H1 (cell line): ENCODE measurements around the gene SHH. TPM values are rescaled to one million over a fixed set of nuclear protein-coding genes. Genes with fewer than 3 reads are reported as not detected.

ENCODE experiments used
- CTCF ChIA-PET: fragments of 300-600 bp; sonication (Branson Sonifier 250); formaldehyde crosslinking; loops from one replicate; lab custom pipeline; 2021; ENCODE audit not compliant: partially characterized antibody; lab: Charles Lee
- POLR2A ChIA-PET: fragments of 300-600 bp; sonication (Branson Sonifier 250); formaldehyde crosslinking; loops from one replicate; lab custom pipeline; 2021; ENCODE audit warnings: inconsistent platforms; ENCODE audit not compliant: partially characterized antibody; lab: Charles Lee
- DNase-seq, 2 experiments: peaks; one replicate each; pipeline versions ENCODE4 v3.0.0 to v3.0.0-alpha.2; 2010 to 2022; ENCODE audit warnings: low spot score in 2 of 2, low read depth in 1 of 2, mixed read lengths in 1 of 2
- FAIRE-seq: peaks from 2 replicates; lab custom pipeline; 2011; peaks lifted over from hg19 to GRCh38; lab: Jason Lieb, UNC
- H2AFZ ChIP-seq: 2 replicates; pipeline ENCODE4 v1.8.1; 2012; ENCODE audit warnings: low read length, inconsistent platforms
- H2AK5ac ChIP-seq: 2 replicates; pipeline ENCODE4 v1.6.1; 2013; ENCODE audit warnings: low read depth, low read length
- H2BK120ac ChIP-seq: replicated peaks from 2 replicates; pipeline ENCODE3; 2013; ENCODE audit warnings: low read depth, low read length, inconsistent platforms
- H2BK12ac ChIP-seq: 2 replicates; pipeline ENCODE4 v1.6.1; 2013; ENCODE audit warnings: low read depth, low read length
- H2BK15ac ChIP-seq: 2 replicates; pipeline ENCODE4 v1.6.1; 2013; ENCODE audit warnings: low read length
- H2BK20ac ChIP-seq: 2 replicates; pipeline ENCODE4 v1.6.1; 2013; ENCODE audit warnings: low read length
- H2BK5ac ChIP-seq: 2 replicates; pipeline ENCODE4 v1.6.1; 2013; ENCODE audit warnings: low read depth, low read length
- H3K14ac ChIP-seq: 2 replicates; pipeline ENCODE4 v1.6.1; 2013; ENCODE audit warnings: inconsistent platforms; ENCODE audit not compliant: insufficient read length
- H3K18ac ChIP-seq: 2 replicates; pipeline ENCODE4 v1.6.1; 2013; ENCODE audit warnings: low read length; ENCODE audit errors: extremely low read depth
- H3K23ac ChIP-seq: 2 replicates; pipeline ENCODE4 v1.6.1; 2013; ENCODE audit warnings: inconsistent platforms; ENCODE audit not compliant: insufficient read length
- H3K23me2 ChIP-seq: 2 replicates; pipeline ENCODE4 v1.6.1; 2013; ENCODE audit warnings: low read depth, low read length
- H3K27ac ChIP-seq: 2 replicates; pipeline ENCODE4 v1.6.1; 2011; ENCODE audit warnings: low read depth, low read length, inconsistent platforms
- H3K27me3 ChIP-seq, 4 experiments: replicated peaks in 1 of 4; 1 replicate in 1 of 4; 2 replicates in 3 of 4; pipeline versions ENCODE4 v1.6.1 to v1.8.1; 2011 to 2013; ENCODE audit warnings: low read length in 3 of 4, mild to moderate bottlenecking in 3 of 4, inconsistent platforms in 2 of 4, mixed read lengths in 2 of 4, moderate library complexity in 1 of 4; ENCODE audit not compliant: control insufficient read depth in 3 of 4, insufficient read depth in 3 of 4; ENCODE audit errors: extremely low read depth in 1 of 4
- H3K36me3 ChIP-seq, 4 experiments: 2 replicates each; pipeline versions ENCODE4 v1.6.1 to v1.8.1; 2011 to 2013; ENCODE audit warnings: mild to moderate bottlenecking in 4 of 4, low read length in 3 of 4, moderate library complexity in 2 of 4, control low read depth in 1 of 4, inconsistent platforms in 1 of 4; ENCODE audit not compliant: insufficient read depth in 4 of 4, control insufficient read depth in 2 of 4
- H3K4ac ChIP-seq: replicated peaks from 2 replicates; pipeline ENCODE3; 2013; ENCODE audit warnings: low read length, low read depth, mixed read lengths, inconsistent platforms; ENCODE audit not compliant: insufficient read length
- H3K4me1 ChIP-seq, 4 experiments: replicated peaks in 1 of 4; 1 replicate in 1 of 4; 2 replicates in 3 of 4; pipeline versions ENCODE4 v1.6.1 to v1.8.1; 2011 to 2013; ENCODE audit warnings: low read length in 3 of 4, inconsistent platforms in 2 of 4, mixed read lengths in 1 of 4; ENCODE audit not compliant: insufficient read depth in 4 of 4, control insufficient read depth in 3 of 4
- H3K4me2 ChIP-seq, 2 experiments: 2 replicates each; pipeline versions ENCODE4 v1.6.1 to v1.8.1; 2011 to 2013; ENCODE audit warnings: low read depth in 2 of 2, low read length in 2 of 2, control low read depth in 1 of 2, inconsistent platforms in 1 of 2, mild to moderate bottlenecking in 1 of 2; ENCODE audit not compliant: insufficient read depth in 1 of 2
- H3K4me3 ChIP-seq, 4 experiments: fragments of 200-600, 300-600 bp in 1 of 4; sonication (generic), shearing (Covaris generic), sonication (Bioruptor Twin) in 1 of 4; 2 replicates each; pipeline versions ENCODE4 v1.5.1 to v1.8.1; 2011 to 2016; ENCODE audit warnings: low read length in 4 of 4, low read depth in 3 of 4, control low read depth in 2 of 4, inconsistent platforms in 2 of 4, mild to moderate bottlenecking in 2 of 4, mixed read lengths in 1 of 4, moderate library complexity in 1 of 4; ENCODE audit not compliant: insufficient read depth in 2 of 4; ENCODE audit errors: extremely low read depth in 1 of 4
- H3K56ac ChIP-seq: replicated peaks from 2 replicates; pipeline ENCODE3; 2013; ENCODE audit warnings: low read depth, mild to moderate bottlenecking, mixed read lengths, low read length, inconsistent platforms; ENCODE audit not compliant: insufficient read length
- H3K79me1 ChIP-seq: 2 replicates; pipeline ENCODE4 v1.6.1; 2013; ENCODE audit warnings: low read depth, low read length, control low read depth
- H3K79me2 ChIP-seq, 2 experiments: 2 replicates each; pipeline versions ENCODE4 v1.6.1 to v1.8.1; 2012 to 2013; ENCODE audit warnings: low read length in 2 of 2, mild to moderate bottlenecking in 2 of 2, inconsistent platforms in 1 of 2; ENCODE audit not compliant: insufficient read depth in 2 of 2, control insufficient read depth in 1 of 2
- H3K9ac ChIP-seq, 4 experiments: replicated peaks in 1 of 4; 1 replicate in 1 of 4; 2 replicates in 3 of 4; pipeline versions ENCODE4 v1.6.1 to v1.8.1; 2011 to 2013; ENCODE audit warnings: low read depth in 3 of 4, low read length in 3 of 4, control low read depth in 2 of 4, mild to moderate bottlenecking in 2 of 4, moderate library complexity in 2 of 4, inconsistent platforms in 1 of 4; ENCODE audit errors: extremely low read depth in 1 of 4
- H3K9me3 ChIP-seq, 2 experiments: 2 replicates each; pipeline versions ENCODE4 v1.6.1 to v1.8.1; 2012 to 2013; ENCODE audit warnings: mild to moderate bottlenecking in 2 of 2, moderate library complexity in 2 of 2, control low read depth in 1 of 2, inconsistent platforms in 1 of 2, low read depth in 1 of 2, low read length in 1 of 2, mixed read lengths in 1 of 2; ENCODE audit not compliant: insufficient read depth in 2 of 2
- H4K20me1 ChIP-seq, 2 experiments: replicated peaks in 1 of 2; 2 replicates each; pipeline versions ENCODE3 to v1.8.1; 2011 to 2013; ENCODE audit warnings: inconsistent platforms in 2 of 2, low read length in 2 of 2, mild to moderate bottlenecking in 1 of 2; ENCODE audit not compliant: insufficient read depth in 2 of 2, control insufficient read depth in 1 of 2
- H4K5ac ChIP-seq: 2 replicates; pipeline ENCODE4 v1.6.1; 2013; ENCODE audit warnings: low read length, low read depth, mixed read lengths, inconsistent platforms; ENCODE audit not compliant: insufficient read length
- H4K8ac ChIP-seq: 2 replicates; pipeline ENCODE4 v1.8.0; 2013; ENCODE audit warnings: mild to moderate bottlenecking, moderate library complexity, low read length, inconsistent platforms; ENCODE audit not compliant: insufficient read depth; ENCODE audit errors: extremely low read depth
- H4K91ac ChIP-seq: replicated peaks from 2 replicates; pipeline ENCODE3; 2013; ENCODE audit warnings: low read length, mixed read lengths, inconsistent platforms; ENCODE audit not compliant: insufficient read length
- EP300 ChIP-seq, 2 experiments: IDR thresholded peaks; 1 replicate in 1 of 2; 2 replicates in 1 of 2; pipeline ENCODE4 v1.6.1; 2011 to 2012; ENCODE audit warnings: low read depth in 2 of 2, low read length in 2 of 2, mild to moderate bottlenecking in 2 of 2, borderline replicate concordance in 1 of 2, inconsistent platforms in 1 of 2, moderate library complexity in 1 of 2
- GTF2F1 ChIP-seq: IDR thresholded peaks from 2 replicates; pipeline ENCODE4 v1.6.1; 2012; ENCODE audit warnings: low read depth, low read length, improper control_type of control experiment, borderline replicate concordance
- JUND ChIP-seq: IDR thresholded peaks from 2 replicates; pipeline ENCODE4 v1.6.1; 2011; ENCODE audit warnings: mild to moderate bottlenecking, improper control_type of control experiment, low read length
- PHF8 ChIP-seq: fragments of 200-600 bp; sonication (generic); conservative IDR thresholded peaks from 2 replicates; pipeline ENCODE4 v1.7.1; 2012; ENCODE audit warnings: low read depth, mild to moderate bottlenecking, inconsistent platforms, low read length, moderate library complexity
- SP2 ChIP-seq: IDR thresholded peaks from 2 replicates; pipeline ENCODE4 v1.6.1; 2012; ENCODE audit warnings: mild to moderate bottlenecking, low read length, inconsistent platforms
- ZNF274 ChIP-seq: IDR thresholded peaks from 2 replicates; pipeline ENCODE4 v1.7.0; 2012; ENCODE audit warnings: low read length, borderline replicate concordance; ENCODE audit errors: extremely low read depth
- WGBS, 2 experiments: shearing (Covaris generic) in 1 of 2; methylation state at CpG; one replicate each; pipeline versions ENCODE4 v1.1.6 to v1.1.7; 2013 to 2015; ENCODE audit warnings: low lambda C conversion rate in 2 of 2, mixed read lengths in 2 of 2, inconsistent platforms in 1 of 2, low coverage in 1 of 2, missing lambda C conversion rate in 1 of 2; ENCODE audit not compliant: insufficient replicate concordance in 2 of 2, insufficient coverage in 1 of 2, insufficient read length in 1 of 2; ENCODE audit errors: extremely low coverage in 1 of 2, missing lambda C conversion rate in 1 of 2; 5-methylcytosine and 5-hydroxymethylcytosine counted together
- polyA plus RNA-seq, 7 experiments: library from polyadenylated mRNA; depleted of rRNA in 3 of 7; stranded (reverse) in 5 of 7; unstranded in 2 of 7; fragments of >200 nt in 5 of 7; fragments of 200-250 nt in 2 of 7; gene quantifications; 1 replicate in 5 of 7; 2 replicates in 1 of 7; 4 replicates in 1 of 7; pipeline versions ENCODE4 v1.2.1 to v1.2.3, GENCODE V29; 2011 to 2013; ENCODE audit warnings: missing spikeins in 2 of 7, mixed read lengths in 2 of 7
- total RNA-seq: library from RNA; stranded (reverse); fragmentation: NEBNext Ultra II Directional; extraction: Animal tissue kit (Norgen Biotek cat#: 25700); gene quantifications from 2 replicates; pipeline ENCODE4 v1.2.1, GENCODE V29; 2021

SHH gene
- total and polyA plus RNA-seq, 2 of the 8 experiments (the other 6 are each of a cell fraction or from before 2014, with no cell fraction given), result not detected

DNA sequence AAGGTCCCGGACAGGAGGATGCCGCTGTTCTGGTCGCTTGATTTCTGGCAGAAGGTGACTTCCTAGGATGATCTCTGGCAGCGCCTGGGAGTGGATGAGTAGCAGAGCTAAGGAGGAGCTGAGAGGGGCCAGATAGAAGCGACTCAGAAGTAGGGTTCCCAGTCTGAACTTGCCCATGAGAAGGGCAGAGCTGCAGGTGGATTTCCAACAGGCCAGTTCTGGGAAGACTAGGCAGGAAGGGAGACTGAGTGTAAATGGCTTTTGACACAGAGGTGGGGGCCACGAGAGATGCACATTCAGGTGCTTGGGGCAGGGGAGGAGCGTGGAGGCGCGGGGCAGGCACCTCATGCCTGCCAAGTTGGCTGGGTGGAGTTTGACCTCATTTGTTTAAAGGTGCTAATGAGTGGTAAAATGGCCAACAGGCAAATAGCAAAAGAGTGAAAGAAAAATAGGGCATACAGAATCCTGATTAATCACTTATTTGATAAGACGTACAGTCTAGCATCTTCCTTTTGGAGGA, 58.8 kb downstream of the SHH start:
- no peak overlapping the region for H4K5ac ChIP-seq
- H2BK20ac ChIP-seq, result no peak overlapping the region
- H3K27ac ChIP-seq, result no peak overlapping the region
- no peak overlapping the region for H2AK5ac ChIP-seq
- H3K79me2 ChIP-seq, result peaks cover 3 to 95% of the 10 kb centered on the region in 2 experiments; a peak in 3 of 4 replicates
- H3K27me3 ChIP-seq, result no peaks in the 10 kb centered on the region
- no peak overlapping the region for H3K56ac ChIP-seq
- no peak overlapping the region for H4K91ac ChIP-seq
- WGBS, 2 experiments, result 82% methylated on average over 10 of the region's 10 CpGs; no CpG with 5 or more reads in 1 of the 2 experiments
- peaks cover 6 to 8% of the 10 kb centered on the region in 2 experiments; a peak in 2 of 4 replicates for H3K9me3 ChIP-seq
- no peak overlapping the region for H3K9ac ChIP-seq
- no peak overlapping the region for H3K18ac ChIP-seq
- TF ChIP-seq EP300 (IDR thresholded peaks at IDR 0.05; ENCODE audit: borderline replicate concordance in 1 of 2, low read depth in 2 of 2, low read length in 2 of 2) (no peak), SP2 (no peak), ZNF274 (no peak), PHF8 (no peak), JUND (no peak), GTF2F1 (no peak)
- TF ChIP-seq, all 59 proteins: peak for 0
- POLR2A ChIA-PET, result interaction anchor here (0.7 kb wide), 1 partner anchor 1204 kb away, joined by 3 read pairs; no protein-coding TSS in a partner anchor
- no peak overlapping the region for H2AFZ ChIP-seq
- no peak overlapping the region for H2BK5ac ChIP-seq
- H3K4me1 ChIP-seq, result peaks cover 0 to 2% (median under 1%) of the 10 kb centered on the region in 4 experiments; a peak in 4 of 7 replicates
- H3K36me3 ChIP-seq, result peaks cover 0 to 5% (median 2%) of the 10 kb centered on the region in 4 experiments; a peak in 2 of 8 replicates
- no peak overlapping the region for H3K14ac ChIP-seq
- no peak overlapping the region for H3K4ac ChIP-seq
- H3K23ac ChIP-seq, result no peak overlapping the region
- H2BK12ac ChIP-seq, result no peak overlapping the region
- DNase-seq (no peak), FAIRE-seq (no peak)
- H2BK120ac ChIP-seq, result no peak overlapping the region
- H4K8ac ChIP-seq, result no peak overlapping the region
- H2BK15ac ChIP-seq, result no peak overlapping the region
- peaks cover 11% of the 10 kb centered on the region for H3K79me1 ChIP-seq
- peaks cover 8 to 11% of the 10 kb centered on the region in 2 experiments for H4K20me1 ChIP-seq
- H3K4me3 ChIP-seq, result no peak overlapping the region
- no peaks in the 10 kb centered on the region for H3K23me2 ChIP-seq
- CTCF ChIA-PET, result interaction anchor here (1.0 kb wide), 1 partner anchor 15 kb away, joined by 5 read pairs; no protein-coding TSS in a partner anchor
- no peak overlapping the region for H3K4me2 ChIP-seq
